ENCODE measurements around the gene TRPM5.

Gene TRPM5

DNA sequence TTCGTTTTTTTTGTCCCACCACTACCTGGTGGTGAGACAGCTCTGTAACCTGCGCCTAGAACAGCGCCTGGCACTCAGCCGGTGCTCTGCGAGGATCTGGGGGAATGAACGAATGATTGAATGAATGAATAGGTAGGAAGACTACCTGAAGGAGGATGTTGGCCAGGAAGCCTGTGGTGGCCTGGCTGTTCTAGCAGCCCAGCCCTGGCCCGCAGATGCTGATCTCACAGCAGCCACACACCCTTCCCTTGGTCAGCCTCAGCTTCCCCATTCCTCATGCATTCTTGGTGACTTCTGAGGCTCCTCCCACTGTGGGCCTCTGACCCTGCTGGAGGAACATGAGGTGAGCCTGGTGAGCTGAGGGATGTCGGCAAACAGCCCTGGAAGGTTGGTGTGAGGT lies 3.7 kb downstream of the TRPM5 start:
- DNase-seq (ENCODE audit: low spot score), result no peak
- Histone ChIP-seq H3K27ac (no peak overlapping the region), H3K4me3 (no peak overlapping the region)
- TF ChIP-seq, protein P1, sequence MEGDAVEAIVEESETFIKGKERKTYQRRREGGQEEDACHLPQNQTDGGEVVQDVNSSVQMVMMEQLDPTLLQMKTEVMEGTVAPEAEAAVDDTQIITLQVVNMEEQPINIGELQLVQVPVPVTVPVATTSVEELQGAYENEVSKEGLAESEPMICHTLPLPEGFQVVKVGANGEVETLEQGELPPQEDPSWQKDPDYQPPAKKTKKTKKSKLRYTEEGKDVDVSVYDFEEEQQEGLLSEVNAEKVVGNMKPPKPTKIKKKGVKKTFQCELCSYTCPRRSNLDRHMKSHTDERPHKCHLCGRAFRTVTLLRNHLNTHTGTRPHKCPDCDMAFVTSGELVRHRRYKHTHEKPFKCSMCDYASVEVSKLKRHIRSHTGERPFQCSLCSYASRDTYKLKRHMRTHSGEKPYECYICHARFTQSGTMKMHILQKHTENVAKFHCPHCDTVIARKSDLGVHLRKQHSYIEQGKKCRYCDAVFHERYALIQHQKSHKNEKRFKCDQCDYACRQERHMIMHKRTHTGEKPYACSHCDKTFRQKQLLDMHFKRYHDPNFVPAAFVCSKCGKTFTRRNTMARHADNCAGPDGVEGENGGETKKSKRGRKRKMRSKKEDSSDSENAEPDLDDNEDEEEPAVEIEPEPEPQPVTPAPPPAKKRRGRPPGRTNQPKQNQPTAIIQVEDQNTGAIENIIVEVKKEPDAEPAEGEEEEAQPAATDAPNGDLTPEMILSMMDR (IDR thresholded peaks at IDR 0.05), result no peak

GRCh38 chr11:2439820-2440219 lies 4.5 kb downstream of the TRPM5 start:
- TF ChIP-seq, protein P1 (IDR thresholded peaks at IDR 0.05), result no peak
- DNase-seq (ENCODE audit: low spot score), result no peak
- Histone ChIP-seq H3K27ac (no peak overlapping the region), H3K4me3 (no peak overlapping the region)

DNA sequence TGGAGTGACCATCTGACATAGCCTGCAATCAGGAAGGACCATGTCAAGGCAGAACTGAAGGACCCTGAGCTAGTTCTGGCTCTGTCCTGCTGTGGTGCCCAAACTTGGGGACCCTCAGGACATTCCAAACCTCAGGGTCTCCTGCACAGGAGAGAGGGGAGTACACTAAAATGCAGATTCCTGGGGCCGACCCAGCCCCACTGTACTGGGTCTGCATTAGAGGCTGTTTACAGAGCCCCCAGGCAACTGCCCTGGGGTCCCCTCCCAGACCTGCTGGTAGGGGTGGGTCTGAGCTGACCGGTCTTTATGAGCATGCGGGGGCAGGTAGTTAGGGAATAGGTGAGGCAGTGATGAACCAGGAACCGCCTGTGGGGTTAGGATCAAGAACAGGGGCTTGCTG lies 6.8 kb downstream of the TRPM5 start:
- DNase-seq (ENCODE audit: low spot score), result no peak

DNA sequence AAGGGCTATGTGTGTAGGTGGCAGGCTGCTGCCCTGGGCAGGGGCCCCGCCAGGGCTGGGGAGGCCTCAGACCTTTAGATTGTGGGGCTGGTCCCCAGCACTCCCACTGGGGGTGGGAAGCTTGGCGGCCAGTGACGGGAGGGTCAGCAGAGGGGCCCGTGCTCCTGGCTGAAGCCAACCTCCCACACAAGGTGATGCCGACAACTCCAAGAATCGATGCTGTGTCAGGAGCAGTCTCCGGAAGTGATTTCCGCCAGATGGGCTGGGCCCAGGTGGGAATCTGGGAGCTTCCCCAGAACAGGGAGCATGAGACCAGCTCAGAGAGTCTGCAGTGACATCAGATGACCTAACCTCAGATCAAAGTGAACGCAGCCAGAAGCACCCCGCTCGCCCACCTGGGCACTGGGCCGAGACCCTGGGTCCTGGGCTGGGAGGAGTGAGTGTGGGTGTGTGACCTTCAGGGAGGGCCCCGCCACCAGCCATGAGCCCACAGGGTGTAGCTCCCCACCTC lies 7.7 kb downstream of the TRPM5 start:
- Histone ChIP-seq H3K27ac (no peak overlapping the region), H3K4me3 (no peak overlapping the region)
- TF ChIP-seq, protein P1 (IDR thresholded peaks at IDR 0.05), result no peak
- DNase-seq (ENCODE audit: low spot score), result no peak

More for the DNA sequence above, 6.8 kb downstream of the TRPM5 start:
- H3K27ac ChIP-seq, result no peak overlapping the region
- H3K4me3 ChIP-seq, result no peak overlapping the region
- TF ChIP-seq, protein P1 (IDR thresholded peaks at IDR 0.05), result no peak

- Histone ChIP-seq H3K27ac (no peak overlapping the region), H3K4me3 (no peak overlapping the region)
- TF ChIP-seq, protein P1 (IDR thresholded peaks at IDR 0.05), result no peak
- no peak for DNase-seq (ENCODE audit: low spot score)
Observed at GRCh38 chr11:2436013-2436520, 8.2 kb downstream of the TRPM5 start.

DNA sequence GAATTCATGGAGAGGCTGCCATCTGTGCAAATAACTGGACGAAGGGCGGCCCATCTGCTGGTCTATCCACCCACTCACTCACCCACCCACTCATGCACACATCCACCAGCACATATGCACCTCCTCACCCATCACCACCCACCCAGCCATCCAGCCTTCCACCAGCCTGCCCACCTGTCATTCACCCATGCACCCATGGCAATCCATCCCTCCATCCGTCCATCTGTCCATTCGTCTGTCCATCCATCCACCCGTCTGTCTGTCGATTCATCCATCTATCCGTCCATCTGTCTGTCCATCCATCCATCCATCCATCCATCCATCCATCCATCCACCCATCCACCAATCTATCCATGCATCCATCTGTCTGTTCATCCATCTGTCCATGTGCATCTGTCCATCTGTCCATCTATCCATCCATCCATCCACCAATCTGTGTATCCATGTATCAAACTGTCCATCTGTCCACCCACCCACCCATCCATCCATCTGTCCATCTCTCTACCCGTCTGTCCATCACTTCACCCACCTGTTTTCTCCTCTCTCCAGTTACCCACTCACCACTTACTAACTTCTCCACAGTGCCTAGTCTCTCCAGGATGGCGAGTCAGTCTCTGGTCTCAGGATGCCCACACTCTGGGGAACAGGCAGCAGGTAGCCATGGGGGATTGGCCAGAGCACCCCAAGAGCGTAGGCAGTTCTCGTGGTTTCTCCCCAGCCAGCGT lies 8.9 kb downstream of the TRPM5 start:
- no peak for DNase-seq (ENCODE audit: low spot score)
- TF ChIP-seq, protein P1 (IDR thresholded peaks at IDR 0.05), result no peak
- no peak overlapping the region for H3K4me3 ChIP-seq

More for the DNA sequence above, 8.9 kb downstream of the TRPM5 start:
- H3K27ac ChIP-seq, result no peak overlapping the region

Data from coronary artery (tissue), 2 donors.